Keratinocyte (primary cell): Measurements from ENCODE around the gene CRYGB. TPM values are rescaled to one million over a fixed set of nuclear protein-coding genes. Genes with fewer than 3 reads are reported as not detected.

Experiments used
- DNase-seq: peaks from one replicate; pipeline ENCODE4 v3.0.0-alpha.2; 2011; ENCODE audit warnings: low read depth, missing footprints, low spot score
- FAIRE-seq: peaks from 2 replicates; lab custom pipeline; 2011; peaks lifted over from hg19 to GRCh38; lab: Jason Lieb, UNC
- H2AFZ ChIP-seq: 2 replicates; pipeline ENCODE4 v1.6.0; 2012; ENCODE audit warnings: low read length, control low read depth, inconsistent platforms; ENCODE audit not compliant: control insufficient read depth
- H3K27ac ChIP-seq: 2 replicates; pipeline ENCODE4 v1.5.1; 2011; ENCODE audit warnings: low read length; ENCODE audit not compliant: control insufficient read depth, insufficient read depth
- H3K27me3 ChIP-seq: 3 replicates; pipeline ENCODE4 v1.6.0; 2011; ENCODE audit warnings: low read length; ENCODE audit not compliant: control insufficient read depth, insufficient read depth; ENCODE audit errors: extremely low read depth
- H3K36me3 ChIP-seq, 2 experiments: 2 replicates in 1 of 2; 3 replicates in 1 of 2; pipeline ENCODE4 v1.5.1; 2011; ENCODE audit warnings: low read length in 2 of 2, mild to moderate bottlenecking in 1 of 2; ENCODE audit not compliant: control insufficient read depth in 2 of 2, insufficient read depth in 2 of 2; ENCODE audit errors: extremely low read depth in 1 of 2
- H3K4me1 ChIP-seq: 3 replicates; pipeline ENCODE4 v1.5.1; 2011; ENCODE audit warnings: low read length; ENCODE audit not compliant: control insufficient read depth, insufficient read depth; ENCODE audit errors: extremely low read depth
- H3K4me2 ChIP-seq: 3 replicates; pipeline ENCODE4 v1.6.0; 2011; ENCODE audit warnings: low read depth, low read length; ENCODE audit not compliant: control insufficient read depth, insufficient read depth; ENCODE audit errors: extremely low read depth
- H3K4me3 ChIP-seq, 3 experiments: fragments of 200-600 bp in 1 of 3; sonication (generic) in 1 of 3; 2 replicates in 2 of 3; 3 replicates in 1 of 3; pipeline ENCODE4 v1.5.1; 2011 to 2016; ENCODE audit warnings: low read length in 3 of 3, mild to moderate bottlenecking in 3 of 3, control low read depth in 2 of 3, inconsistent platforms in 1 of 3, low read depth in 1 of 3, mixed read lengths in 1 of 3, mixed run types in 1 of 3, moderate library complexity in 1 of 3; ENCODE audit not compliant: control insufficient read depth in 2 of 3, insufficient read depth in 2 of 3; ENCODE audit errors: extremely low read depth in 1 of 3
- H3K79me2 ChIP-seq: 2 replicates; pipeline ENCODE4 v1.6.0; 2012; ENCODE audit warnings: low read length; ENCODE audit not compliant: control insufficient read depth, insufficient read depth
- H3K9ac ChIP-seq: 3 replicates; pipeline ENCODE4 v1.6.0; 2011; ENCODE audit warnings: low read length; ENCODE audit not compliant: control insufficient read depth, insufficient read depth; ENCODE audit errors: extremely low read depth
- H3K9me1 ChIP-seq: 3 replicates; pipeline ENCODE4 v1.6.0; 2011; ENCODE audit warnings: low read length; ENCODE audit not compliant: control insufficient read depth, insufficient read depth; ENCODE audit errors: extremely low read depth
- H3K9me3 ChIP-seq: 2 replicates; pipeline ENCODE4 v1.5.1; 2012; ENCODE audit warnings: low read depth, low read length; ENCODE audit not compliant: control insufficient read depth
- H4K20me1 ChIP-seq: 3 replicates; pipeline ENCODE4 v1.6.0; 2011; ENCODE audit warnings: low read length; ENCODE audit not compliant: control insufficient read depth, insufficient read depth; ENCODE audit errors: extremely low read depth
- CTCF ChIP-seq, 3 experiments: IDR thresholded peaks in 1 of 3; conservative IDR thresholded peaks in 1 of 3; optimal IDR thresholded peaks in 1 of 3; 2 replicates in 2 of 3; 3 replicates in 1 of 3; pipeline versions ENCODE3 to v1.5.1; 2011; ENCODE audit warnings: low read length in 3 of 3, mild to moderate bottlenecking in 3 of 3, moderate library complexity in 2 of 3, control low read depth in 1 of 3, inconsistent platforms in 1 of 3; ENCODE audit not compliant: insufficient read depth in 2 of 3; ENCODE audit errors: extremely low read depth in 1 of 3
- EZH2 ChIP-seq: IDR thresholded peaks from one replicate; pipeline ENCODE4 v1.6.1; 2012; ENCODE audit warnings: inconsistent platforms, mild to moderate bottlenecking, low read length, moderate library complexity
- dilution Hi-C: fragments of 300-500 bp; cut with MboI; formaldehyde crosslinking; loops from one replicate; pipeline ENCODE4 v1.7.0; 2020; ENCODE audit warnings: low sequenced_read_pairs; ENCODE audit not compliant: extremely low pct_ligation_motif_present
- polyA plus RNA-seq, 5 experiments: library from polyadenylated mRNA; depleted of rRNA in 3 of 5; stranded (reverse) in 3 of 5; stranded (forward) in 1 of 5; unstranded in 1 of 5; fragments of >200 nt; gene quantifications; 1 replicate in 1 of 5; 2 replicates in 3 of 5; 3 replicates in 1 of 5; pipeline versions ENCODE4 v1.2.1 to v1.2.3, GENCODE V29; 2011 to 2012; ENCODE audit warnings: missing spikeins in 2 of 5, low read depth in 1 of 5, low replicate concordance in 1 of 5

CRYGB gene
- polyA plus RNA-seq, 1 donor (not counting 4 experiments of a cell fraction or from before 2014, with no cell fraction given), result not detected

- DNase-seq, result no peak
- TF ChIP-seq EZH2 (no peak), CTCF (optimal IDR thresholded peaks at IDR 0.05 in 1 of 3, IDR thresholded peaks at IDR 0.05 in 1 of 3, conservative IDR thresholded peaks at IDR 0.05 in 1 of 3; ENCODE audit: extremely low read depth in 1 of 3, insufficient read depth in 2 of 3, low read length in 3 of 3) (no peak)
- dilution Hi-C loops, result no loop called here
- Histone ChIP-seq H2AFZ (no peak overlapping the region), H3K27ac (no peak overlapping the region), H3K4me1 (peaks cover 8% of the 10 kb centered on the region), H3K9ac (no peak overlapping the region), H3K9me1 (no peaks in the 10 kb centered on the region), H4K20me1 (no peaks in the 10 kb centered on the region), H3K27me3 (no peaks in the 10 kb centered on the region), H3K4me3 (no peak overlapping the region), H3K79me2 (no peaks in the 10 kb centered on the region), H3K9me3 (no peaks in the 10 kb centered on the region), H3K4me2 (no peak overlapping the region), H3K36me3 (no peaks in the 10 kb centered on the region)
- FAIRE-seq, result no peak
These were observed 15.2 kb downstream of the CRYGB start for GRCh38 chr2:208130712-208131110.

- peak; percentile 89 for FAIRE-seq
- Histone ChIP-seq H3K4me3 (no peak within 1 kb of the TSS), H3K4me1 (peaks cover 8% of the 10 kb centered on the region), H3K79me2 (no peaks in the 10 kb centered on the region), H3K9me3 (no peaks in the 10 kb centered on the region), H3K27me3 (no peaks in the 10 kb centered on the region), H3K27ac (no peak within 1 kb of the TSS), H4K20me1 (no peaks in the 10 kb centered on the region), H3K9ac (no peak within 1 kb of the TSS), H2AFZ (no peak within 1 kb of the TSS), H3K9me1 (no peaks in the 10 kb centered on the region), H3K4me2 (no peak within 1 kb of the TSS), H3K36me3 (no peaks in the 10 kb centered on the region)
- dilution Hi-C loops, result no loop called here
- TF ChIP-seq EZH2 (no peak), CTCF (optimal IDR thresholded peaks at IDR 0.05 in 1 of 3, IDR thresholded peaks at IDR 0.05 in 1 of 3, conservative IDR thresholded peaks at IDR 0.05 in 1 of 3; ENCODE audit: extremely low read depth in 1 of 3, insufficient read depth in 2 of 3, low read length in 3 of 3) (no peak)
- DNase-seq, result no peak
These were observed 15.9 kb downstream of the CRYGB start, which contains the start of gene CRYGC for GRCh38 chr2:208129744-208130711. TSS of gene CRYGC (minus strand) at chr2:208129828. CDS start at chr2:208129792, 36 bp downstream.
